ENCODE measurements around the gene TLCD4.

Gene TLCD4

DNA sequence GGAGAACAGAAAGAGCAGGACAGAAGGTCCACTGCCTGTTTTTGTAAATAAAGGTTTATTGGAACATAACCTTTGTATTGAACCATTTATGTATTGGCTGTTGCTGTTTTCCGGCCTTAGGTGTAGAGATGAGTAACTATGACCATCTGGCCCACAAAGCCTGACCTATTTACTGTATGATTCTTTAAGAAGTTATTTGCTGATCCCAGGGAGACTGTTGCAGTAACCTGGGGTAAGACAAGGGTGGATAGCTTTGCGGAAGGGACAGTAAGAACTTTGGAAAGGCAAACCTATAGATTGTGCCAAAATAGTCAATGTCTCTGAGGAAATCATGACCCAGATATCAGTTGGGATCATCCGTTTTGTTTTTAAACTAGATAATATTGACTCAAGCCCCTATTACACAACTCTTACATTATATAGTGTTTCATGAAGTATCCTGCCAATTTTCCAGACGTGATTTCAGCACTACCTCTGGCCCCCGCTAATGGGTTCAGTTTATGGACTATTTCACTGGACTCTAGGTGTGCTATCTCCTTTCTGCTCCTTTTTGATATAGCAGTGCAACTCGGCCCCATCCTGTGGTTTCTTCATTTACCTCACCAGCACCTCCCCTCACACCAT is 20.8 kb upstream of the TLCD4 start:
- Histone ChIP-seq H3K4me3 (ENCODE audit: low read length in 2 of 2) (no peak overlapping the region), H3K27me3 (ENCODE audit: control insufficient read depth in 1 of 2, insufficient read depth in 2 of 2, low read length in 2 of 2) (no peaks in the 10 kb centered on the region), H3K27ac (ENCODE audit: low read length) (no peak overlapping the region), H3K9me3 (ENCODE audit: control insufficient read depth in 2 of 2, low read length in 2 of 2) (no peaks in the 10 kb centered on the region), H3K36me3 (ENCODE audit: control insufficient read depth in 2 of 2, insufficient read depth in 2 of 2, low read length in 2 of 2) (no peaks in the 10 kb centered on the region), H3K4me1 (ENCODE audit: control insufficient read depth, insufficient read depth, low read length) (no peaks in the 10 kb centered on the region), H3K9ac (ENCODE audit: low read length in 2 of 2) (no peak overlapping the region)

DNA sequence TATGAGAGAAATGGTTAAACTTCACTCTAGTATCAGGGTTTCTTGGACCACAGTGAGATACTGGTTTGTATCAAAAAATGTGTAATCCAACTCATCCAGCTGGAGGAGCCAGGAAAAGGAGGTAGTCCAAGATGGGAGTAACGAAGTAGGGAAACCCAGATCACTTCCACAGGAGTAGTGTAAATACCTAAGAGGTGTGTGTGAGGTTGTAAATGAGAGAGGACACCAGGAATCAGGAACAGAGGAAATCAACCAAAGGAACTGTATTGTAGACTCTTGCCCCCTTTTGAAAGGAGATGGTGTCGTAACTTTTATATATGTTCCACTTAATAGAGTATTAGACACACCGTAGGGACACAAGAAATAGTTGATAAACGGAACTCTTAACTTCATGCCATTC is 19.7 kb upstream of the TLCD4 start:
- no peaks in the 10 kb centered on the region for H3K4me1 ChIP-seq (ENCODE audit: control insufficient read depth, insufficient read depth, low read length)
- H3K9ac ChIP-seq (ENCODE audit: low read length in 2 of 2) = no peak overlapping the region
- no peaks in the 10 kb centered on the region for H3K36me3 ChIP-seq (ENCODE audit: control insufficient read depth in 2 of 2, insufficient read depth in 2 of 2, low read length in 2 of 2)
- H3K9me3 ChIP-seq (ENCODE audit: control insufficient read depth in 2 of 2, low read length in 2 of 2) = no peaks in the 10 kb centered on the region
- H3K4me3 ChIP-seq (ENCODE audit: low read length in 2 of 2) = no peak overlapping the region
- no peak overlapping the region for H3K27ac ChIP-seq (ENCODE audit: low read length)
- no peaks in the 10 kb centered on the region for H3K27me3 ChIP-seq (ENCODE audit: control insufficient read depth in 1 of 2, insufficient read depth in 2 of 2, low read length in 2 of 2)

DNA sequence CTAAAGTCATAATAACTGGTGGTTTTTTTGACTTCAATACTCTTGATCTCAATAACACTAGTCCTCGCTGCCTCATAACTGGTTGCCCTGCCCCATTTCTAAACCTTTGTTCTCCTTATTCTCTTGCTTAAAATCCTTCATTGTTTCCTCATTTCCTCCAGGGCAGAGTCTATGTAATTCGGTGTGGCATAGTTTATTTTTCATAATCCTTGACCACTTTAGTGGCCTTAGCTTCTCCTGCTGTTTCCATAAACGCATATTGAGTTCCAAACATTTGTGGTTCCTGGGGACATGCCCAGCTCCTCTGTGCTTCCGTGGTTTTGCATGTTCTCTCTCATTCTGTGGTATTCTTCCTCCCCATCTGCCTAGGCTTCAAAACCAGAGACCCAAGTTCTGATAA is 19.0 kb upstream of the TLCD4 start:
- H3K27ac ChIP-seq (ENCODE audit: low read length) = no peak overlapping the region

DNA sequence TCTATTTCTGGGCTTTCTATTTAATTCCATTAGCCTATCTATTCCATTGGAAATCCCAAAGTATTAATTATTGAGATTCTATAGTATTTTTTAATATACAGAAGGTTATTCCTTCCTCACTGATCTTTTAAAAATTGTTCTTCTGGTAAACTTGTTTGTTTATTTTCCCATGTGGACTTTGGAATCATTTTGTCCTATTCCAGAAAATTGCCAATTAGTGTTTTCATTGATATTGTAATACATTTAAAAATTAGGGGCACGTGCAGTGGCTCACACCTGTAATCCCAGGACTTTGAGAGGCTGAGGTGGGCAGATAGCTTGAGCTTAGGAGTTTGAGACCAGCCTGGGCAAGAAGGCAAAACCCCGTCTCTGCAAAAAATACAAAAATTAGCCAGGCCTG is 8.4 kb upstream of the TLCD4 start:
- Histone ChIP-seq H3K9me3 (ENCODE audit: control insufficient read depth in 2 of 2, low read length in 2 of 2) (no peaks in the 10 kb centered on the region), H3K36me3 (ENCODE audit: control insufficient read depth in 2 of 2, insufficient read depth in 2 of 2, low read length in 2 of 2) (no peaks in the 10 kb centered on the region), H3K4me1 (ENCODE audit: control insufficient read depth, insufficient read depth, low read length) (peaks cover 3% of the 10 kb centered on the region), H3K27me3 (ENCODE audit: control insufficient read depth in 1 of 2, insufficient read depth in 2 of 2, low read length in 2 of 2) (no peaks in the 10 kb centered on the region), H3K27ac (ENCODE audit: low read length) (no peak overlapping the region), H3K4me3 (ENCODE audit: low read length in 2 of 2) (no peak overlapping the region), H3K9ac (ENCODE audit: low read length in 2 of 2) (no peak overlapping the region)

More for the DNA sequence above, 19.0 kb upstream of the TLCD4 start:
- Histone ChIP-seq H3K27me3 (ENCODE audit: control insufficient read depth in 1 of 2, insufficient read depth in 2 of 2, low read length in 2 of 2) (no peaks in the 10 kb centered on the region), H3K4me3 (ENCODE audit: low read length in 2 of 2) (no peak overlapping the region), H3K4me1 (ENCODE audit: control insufficient read depth, insufficient read depth, low read length) (no peaks in the 10 kb centered on the region), H3K36me3 (ENCODE audit: control insufficient read depth in 2 of 2, insufficient read depth in 2 of 2, low read length in 2 of 2) (no peaks in the 10 kb centered on the region), H3K9me3 (ENCODE audit: control insufficient read depth in 2 of 2, low read length in 2 of 2) (no peaks in the 10 kb centered on the region), H3K9ac (ENCODE audit: low read length in 2 of 2) (no peak overlapping the region)

DNA sequence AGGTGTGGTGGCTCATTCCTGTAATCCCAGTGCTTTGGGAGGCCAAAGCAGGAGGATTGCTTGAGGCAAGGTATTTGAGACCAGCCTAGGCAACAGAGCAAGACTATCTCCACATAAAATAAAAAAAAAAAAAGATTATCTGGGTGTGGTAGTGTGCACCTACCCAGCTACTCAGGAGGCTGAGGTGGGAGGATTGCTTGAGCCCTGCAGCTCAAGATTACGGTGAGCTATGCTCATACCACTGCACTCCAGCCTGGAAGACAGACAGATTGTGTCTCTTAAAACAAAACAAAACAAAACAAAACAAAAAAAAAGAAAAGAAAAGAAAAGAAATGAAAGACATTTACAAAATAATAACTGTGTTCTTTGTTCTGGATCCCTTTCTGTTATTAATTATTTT is 6.1 kb upstream of the TLCD4 start:
- no peaks in the 10 kb centered on the region for H3K9me3 ChIP-seq (ENCODE audit: control insufficient read depth in 2 of 2, low read length in 2 of 2)
- H3K27me3 ChIP-seq (ENCODE audit: control insufficient read depth in 1 of 2, insufficient read depth in 2 of 2, low read length in 2 of 2) = no peaks in the 10 kb centered on the region
- H3K9ac ChIP-seq (ENCODE audit: low read length in 2 of 2) = no peak overlapping the region
- peaks cover 3% of the 10 kb centered on the region for H3K4me1 ChIP-seq (ENCODE audit: control insufficient read depth, insufficient read depth, low read length)
- H3K36me3 ChIP-seq (ENCODE audit: control insufficient read depth in 2 of 2, insufficient read depth in 2 of 2, low read length in 2 of 2) = no peaks in the 10 kb centered on the region
- no peak overlapping the region for H3K4me3 ChIP-seq (ENCODE audit: low read length in 2 of 2)
- H3K27ac ChIP-seq (ENCODE audit: low read length) = no peak overlapping the region

DNA sequence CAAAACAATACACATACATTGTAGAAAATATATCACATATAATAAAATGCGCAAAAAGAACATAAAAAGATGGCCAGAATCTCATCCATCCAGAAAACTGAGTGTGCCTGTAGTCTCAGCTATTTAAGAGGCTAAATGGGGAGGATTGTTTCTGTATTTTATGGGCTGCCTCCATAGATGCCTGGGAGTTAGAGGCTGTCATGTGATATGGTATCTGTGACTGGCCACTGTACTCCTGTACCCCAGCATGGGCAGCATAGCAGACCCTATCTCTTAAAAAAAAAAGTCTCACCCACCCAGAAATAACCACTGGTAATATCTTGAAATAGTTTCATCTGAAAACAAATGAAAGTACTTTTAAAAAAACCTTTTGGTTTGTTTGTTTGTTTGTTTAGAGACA is 3.5 kb upstream of the TLCD4 start:
- Histone ChIP-seq H3K27ac (ENCODE audit: low read length) (no peak overlapping the region), H3K4me1 (ENCODE audit: control insufficient read depth, insufficient read depth, low read length) (peaks cover 11% of the 10 kb centered on the region), H3K9ac (ENCODE audit: low read length in 2 of 2) (no peak overlapping the region), H3K4me3 (ENCODE audit: low read length in 2 of 2) (no peak overlapping the region), H3K36me3 (ENCODE audit: control insufficient read depth in 2 of 2, insufficient read depth in 2 of 2, low read length in 2 of 2) (no peaks in the 10 kb centered on the region), H3K9me3 (ENCODE audit: control insufficient read depth in 2 of 2, low read length in 2 of 2) (no peaks in the 10 kb centered on the region), H3K27me3 (ENCODE audit: control insufficient read depth in 1 of 2, insufficient read depth in 2 of 2, low read length in 2 of 2) (no peaks in the 10 kb centered on the region)

DNA sequence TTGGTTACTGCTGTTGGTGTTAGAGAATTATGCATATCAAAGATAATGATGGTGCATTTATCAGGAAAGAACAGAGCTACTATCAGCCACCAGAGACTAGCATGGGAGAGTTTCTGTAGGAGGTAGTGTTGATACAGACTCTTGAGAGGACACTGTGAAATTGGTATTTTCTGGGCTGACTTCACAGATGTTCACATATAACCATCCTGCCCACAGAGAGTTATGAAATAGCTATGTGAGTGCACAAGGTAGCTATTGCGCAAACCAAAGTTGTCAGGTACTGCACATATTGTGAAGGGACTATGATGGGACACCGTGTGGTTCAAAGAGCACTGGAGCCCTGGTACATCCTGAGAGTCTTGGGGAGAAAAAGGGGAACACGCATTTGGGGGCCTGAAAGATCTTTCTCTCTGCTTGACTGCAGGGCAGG is 1.4 kb upstream of the TLCD4 start:
- Histone ChIP-seq H3K36me3 (ENCODE audit: control insufficient read depth in 2 of 2, insufficient read depth in 2 of 2, low read length in 2 of 2) (no peaks in the 10 kb centered on the region), H3K9me3 (ENCODE audit: control insufficient read depth in 2 of 2, low read length in 2 of 2) (no peaks in the 10 kb centered on the region), H3K4me1 (ENCODE audit: control insufficient read depth, insufficient read depth, low read length) (peaks cover 11% of the 10 kb centered on the region), H3K9ac (ENCODE audit: low read length in 2 of 2) (no peak overlapping the region), H3K27me3 (ENCODE audit: control insufficient read depth in 1 of 2, insufficient read depth in 2 of 2, low read length in 2 of 2) (no peaks in the 10 kb centered on the region), H3K4me3 (ENCODE audit: low read length in 2 of 2) (no peak overlapping the region), H3K27ac (ENCODE audit: low read length) (no peak overlapping the region)

DNA sequence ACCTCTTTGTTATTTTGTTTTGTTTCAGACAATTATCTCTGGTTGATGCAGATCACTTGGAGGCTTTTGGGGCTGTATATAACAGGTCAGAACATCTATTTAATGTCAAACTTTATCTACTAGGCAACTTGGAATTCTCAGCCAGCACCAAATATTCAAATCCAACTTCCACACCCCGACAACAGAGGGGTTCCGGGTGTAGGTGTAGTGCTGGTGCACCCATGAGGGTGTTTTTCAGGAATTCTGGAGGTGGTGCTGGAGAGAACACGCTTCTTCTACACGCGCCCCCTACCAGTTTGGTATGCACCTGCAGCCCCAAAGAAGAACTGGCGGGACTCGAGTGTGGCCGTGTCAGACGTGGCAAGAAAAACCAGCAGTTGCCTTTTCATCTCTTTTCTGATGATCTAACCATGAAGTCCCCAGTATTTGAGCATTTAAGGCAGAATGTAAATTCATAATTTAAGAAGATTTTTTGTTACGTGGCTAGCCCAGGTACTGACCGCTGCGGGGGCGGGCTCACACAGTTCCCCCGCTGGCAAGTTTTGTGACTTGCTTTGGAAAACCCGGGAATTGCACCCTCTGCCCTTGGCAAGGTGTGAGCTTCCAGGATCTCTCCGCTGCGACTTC is 462 bp upstream of the TLCD4 start:
- H3K4me1 ChIP-seq (ENCODE audit: control insufficient read depth, insufficient read depth, low read length) = peaks cover 9% of the 10 kb centered on the region
- H3K36me3 ChIP-seq (ENCODE audit: control insufficient read depth in 2 of 2, insufficient read depth in 2 of 2, low read length in 2 of 2) = no peaks in the 10 kb centered on the region
- H3K4me3 ChIP-seq (ENCODE audit: low read length in 2 of 2) = peak overlapping the region; percentile 87
- H3K9me3 ChIP-seq (ENCODE audit: control insufficient read depth in 2 of 2, low read length in 2 of 2) = no peaks in the 10 kb centered on the region
- H3K27me3 ChIP-seq (ENCODE audit: control insufficient read depth in 1 of 2, insufficient read depth in 2 of 2, low read length in 2 of 2) = no peaks in the 10 kb centered on the region
- H3K27ac ChIP-seq (ENCODE audit: low read length) = peak overlapping the region; percentile 55
- H3K9ac ChIP-seq (ENCODE audit: low read length in 2 of 2) = peak overlapping the region; percentile 72 to 73

DNA sequence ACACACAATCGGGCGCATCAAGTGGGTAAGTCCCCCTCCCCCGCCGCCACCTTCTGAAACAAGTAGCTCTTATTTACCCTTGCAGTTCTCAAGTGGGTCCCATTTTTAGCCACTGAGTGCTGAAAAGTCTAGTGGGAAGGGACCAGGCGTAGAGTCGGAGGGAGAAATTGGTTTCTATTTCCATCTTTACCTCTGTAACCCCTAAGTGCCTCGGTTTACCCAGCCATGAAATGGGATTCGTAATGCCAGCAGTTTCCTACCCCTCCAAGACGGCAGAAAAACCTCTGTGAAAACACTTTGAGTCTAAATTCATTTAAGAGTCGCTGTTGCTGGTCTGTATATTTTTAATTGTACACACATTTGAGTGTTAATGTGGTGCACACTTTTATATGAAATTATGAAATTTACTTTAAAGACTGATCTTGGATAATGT is 928 bp downstream of the TLCD4 start:
- Histone ChIP-seq H3K27me3 (ENCODE audit: control insufficient read depth in 1 of 2, insufficient read depth in 2 of 2, low read length in 2 of 2) (no peaks in the 10 kb centered on the region), H3K9me3 (ENCODE audit: control insufficient read depth in 2 of 2, low read length in 2 of 2) (no peaks in the 10 kb centered on the region), H3K36me3 (ENCODE audit: control insufficient read depth in 2 of 2, insufficient read depth in 2 of 2, low read length in 2 of 2) (no peaks in the 10 kb centered on the region), H3K27ac (ENCODE audit: low read length) (peak overlapping the region; percentile 37), H3K4me3 (ENCODE audit: low read length in 2 of 2) (peak overlapping the region; percentile 87), H3K9ac (ENCODE audit: low read length in 2 of 2) (peak overlapping the region; percentile 72 to 73), H3K4me1 (ENCODE audit: control insufficient read depth, insufficient read depth, low read length) (peaks cover 8% of the 10 kb centered on the region)

DNA sequence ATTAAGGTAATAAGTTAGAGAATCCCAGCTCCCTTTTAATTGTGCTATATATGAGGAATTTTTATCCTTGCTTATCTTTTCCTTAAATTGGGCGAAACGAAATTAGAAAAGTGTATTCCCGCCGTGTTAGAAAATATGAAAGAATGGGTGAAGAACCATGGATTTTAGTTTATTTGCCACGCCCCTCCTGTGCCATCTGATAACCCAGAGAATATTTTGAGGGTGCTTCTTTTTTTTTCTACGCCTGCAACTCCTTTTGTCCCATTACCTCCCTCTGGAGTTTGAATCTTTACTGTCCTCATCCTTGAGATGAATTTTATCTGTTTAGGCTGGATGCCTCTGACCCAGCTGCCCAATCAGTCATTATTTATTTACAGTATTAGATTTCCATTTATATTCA is 1.6 kb downstream of the TLCD4 start:
- Histone ChIP-seq H3K9ac (ENCODE audit: low read length in 2 of 2) (no peak overlapping the region), H3K27me3 (ENCODE audit: control insufficient read depth in 1 of 2, insufficient read depth in 2 of 2, low read length in 2 of 2) (no peaks in the 10 kb centered on the region), H3K36me3 (ENCODE audit: control insufficient read depth in 2 of 2, insufficient read depth in 2 of 2, low read length in 2 of 2) (no peaks in the 10 kb centered on the region), H3K4me3 (ENCODE audit: low read length in 2 of 2) (no peak overlapping the region), H3K9me3 (ENCODE audit: control insufficient read depth in 2 of 2, low read length in 2 of 2) (no peaks in the 10 kb centered on the region), H3K27ac (ENCODE audit: low read length) (no peak overlapping the region), H3K4me1 (ENCODE audit: control insufficient read depth, insufficient read depth, low read length) (peaks cover 8% of the 10 kb centered on the region)

DNA sequence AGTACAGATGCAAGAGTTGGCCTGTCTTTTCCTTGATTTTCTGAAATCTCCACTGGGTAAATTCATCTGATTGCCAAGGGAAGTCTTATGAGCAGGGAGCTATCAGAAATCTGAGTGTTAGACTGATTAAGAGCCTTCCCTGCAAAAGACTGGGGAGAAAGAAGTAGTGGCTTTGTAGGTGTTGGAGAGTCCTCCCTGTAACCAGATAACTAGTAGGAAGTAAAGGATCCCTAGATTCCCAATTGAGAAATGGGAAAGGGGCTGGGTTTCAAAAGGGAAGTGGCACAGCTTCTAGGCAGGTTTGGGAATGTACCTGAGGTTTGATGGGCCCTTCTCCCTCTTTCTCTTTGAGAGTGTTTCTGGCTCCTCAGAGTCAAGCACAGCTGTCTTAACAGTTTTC is 2.1 kb downstream of the TLCD4 start:
- H3K36me3 ChIP-seq (ENCODE audit: control insufficient read depth in 2 of 2, insufficient read depth in 2 of 2, low read length in 2 of 2) = no peaks in the 10 kb centered on the region
- H3K4me1 ChIP-seq (ENCODE audit: control insufficient read depth, insufficient read depth, low read length) = peaks cover 8% of the 10 kb centered on the region
- H3K4me3 ChIP-seq (ENCODE audit: low read length in 2 of 2) = no peak overlapping the region
- H3K27ac ChIP-seq (ENCODE audit: low read length) = no peak overlapping the region
- H3K9ac ChIP-seq (ENCODE audit: low read length in 2 of 2) = no peak overlapping the region
- H3K27me3 ChIP-seq (ENCODE audit: control insufficient read depth in 1 of 2, insufficient read depth in 2 of 2, low read length in 2 of 2) = no peaks in the 10 kb centered on the region
- H3K9me3 ChIP-seq (ENCODE audit: control insufficient read depth in 2 of 2, low read length in 2 of 2) = no peaks in the 10 kb centered on the region
